Germinal center (tissue), 1 donor: ENCODE results near the gene CAMK2N1.
"Not testable (repeated sequence)": the region's sequence is repeated elsewhere in the genome, so short reads cannot be mapped to it uniquely, and the experiment has no call there.

Experiments used
- DNase-seq: peaks from one replicate; pipeline ENCODE4 v3.0.0; 2012; ENCODE audit warnings: mixed read lengths, low spot score

CAMK2N1 gene

DNA sequence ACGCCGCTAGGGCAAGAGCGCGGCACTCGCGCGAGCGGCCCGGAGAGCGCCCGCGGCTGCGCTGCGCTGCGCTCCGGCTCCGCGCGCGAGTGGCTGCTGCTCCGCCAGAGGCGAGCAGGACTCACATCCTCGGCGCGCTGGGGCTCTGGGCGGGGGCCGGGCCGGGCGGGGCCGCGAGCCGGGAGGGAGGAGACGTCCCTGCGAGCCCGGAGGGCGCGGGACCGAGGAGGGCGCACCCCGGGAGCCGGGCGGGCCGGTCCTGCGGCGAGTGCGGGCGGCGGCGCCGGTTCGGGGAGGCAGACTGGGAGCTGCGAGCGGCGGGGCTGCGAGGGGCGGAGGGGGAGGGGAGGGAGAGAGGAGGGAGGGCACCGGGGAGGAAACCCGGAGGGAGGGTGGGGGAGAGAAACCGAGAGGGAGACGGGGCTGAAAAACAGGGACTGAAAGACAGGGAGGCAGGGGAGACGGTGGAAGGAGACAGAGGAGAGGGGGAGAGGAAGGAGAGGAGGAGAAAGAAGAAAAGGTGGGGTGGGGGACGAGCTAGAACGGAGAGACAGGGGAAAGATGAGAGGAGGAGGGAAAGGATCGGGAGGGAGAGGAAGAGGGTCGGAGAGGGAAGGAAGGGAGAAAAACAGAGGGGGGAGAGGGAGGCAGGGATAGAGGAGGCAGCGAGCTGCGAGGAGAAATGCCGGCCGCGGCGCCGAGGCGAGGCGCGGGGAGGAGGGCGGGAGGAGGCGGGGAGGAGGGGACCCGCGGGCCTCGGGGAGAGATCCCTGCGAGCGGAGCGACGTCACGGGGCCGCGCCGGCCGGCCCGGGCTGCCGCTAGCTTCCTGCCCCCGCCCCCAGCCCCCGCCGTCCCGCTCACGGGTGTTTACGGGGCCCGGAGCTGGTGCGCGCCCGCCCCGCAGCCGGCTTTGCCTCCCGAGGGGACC lies at the start of gene CAMK2N1:
CAMK2N1 (minus strand) TSS at position 684 of the 930 bp plus-strand sequence. CDS start 831 bp downstream, outside the sequence.
- DNase-seq: peak; percentile 63

DNA sequence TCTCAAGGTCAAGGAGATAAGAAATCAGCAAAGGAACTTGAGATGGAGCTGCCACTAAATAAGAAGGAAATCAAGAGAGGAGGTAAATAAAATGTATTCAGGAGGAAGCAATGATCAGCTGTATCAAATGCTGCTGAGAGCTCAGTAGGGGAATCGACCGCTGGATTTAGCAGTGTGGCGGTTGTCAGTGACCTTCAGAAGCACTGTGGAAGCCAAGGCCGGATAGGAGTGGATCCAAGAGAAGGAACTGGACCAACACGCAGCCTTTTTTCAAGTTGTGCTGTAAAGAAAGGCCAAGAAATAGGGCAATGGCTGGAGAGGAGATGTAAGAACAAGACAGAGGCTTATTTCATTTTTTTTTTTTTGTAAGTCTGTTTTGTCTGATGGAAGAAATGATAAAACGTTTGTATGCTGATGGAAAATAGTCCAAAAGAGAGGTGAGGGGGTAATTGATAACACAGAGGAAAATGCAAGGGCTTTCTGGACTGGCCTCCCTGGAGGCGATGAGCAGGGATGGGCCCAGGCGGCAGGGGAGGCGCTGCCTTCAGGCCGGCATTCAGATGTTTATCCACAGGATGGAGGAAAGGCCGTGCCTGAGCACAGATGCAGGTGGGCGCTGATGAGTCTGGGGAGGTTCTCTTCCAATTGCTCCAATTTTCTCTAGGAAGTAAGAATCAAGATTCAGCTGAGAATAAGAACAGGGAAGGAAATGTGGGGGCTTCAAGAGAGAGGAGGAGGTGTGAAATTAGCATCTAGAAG lies 48.8 kb upstream of the CAMK2N1 start:
- no peak for DNase-seq

DNA sequence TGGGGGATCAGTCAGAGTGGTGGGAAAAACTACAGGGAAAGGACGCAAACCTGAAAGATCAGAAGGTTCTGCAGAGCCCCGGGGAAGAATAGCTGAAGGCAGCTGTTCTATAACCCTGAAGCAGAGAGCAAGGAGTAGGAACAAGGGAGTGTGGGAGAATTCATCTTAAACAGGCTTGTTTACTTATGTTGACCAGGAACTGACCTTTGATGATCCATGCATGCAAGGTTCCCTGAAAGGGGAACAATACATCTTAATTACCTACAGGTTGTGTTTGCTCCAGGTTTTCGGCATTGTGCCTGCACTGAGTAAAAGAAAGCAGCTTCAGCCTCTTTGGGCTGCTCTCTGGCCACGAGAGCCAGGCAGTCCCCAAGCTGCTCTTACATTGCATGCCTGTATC lies 47.6 kb upstream of the CAMK2N1 start:
- no peak for DNase-seq

DNA sequence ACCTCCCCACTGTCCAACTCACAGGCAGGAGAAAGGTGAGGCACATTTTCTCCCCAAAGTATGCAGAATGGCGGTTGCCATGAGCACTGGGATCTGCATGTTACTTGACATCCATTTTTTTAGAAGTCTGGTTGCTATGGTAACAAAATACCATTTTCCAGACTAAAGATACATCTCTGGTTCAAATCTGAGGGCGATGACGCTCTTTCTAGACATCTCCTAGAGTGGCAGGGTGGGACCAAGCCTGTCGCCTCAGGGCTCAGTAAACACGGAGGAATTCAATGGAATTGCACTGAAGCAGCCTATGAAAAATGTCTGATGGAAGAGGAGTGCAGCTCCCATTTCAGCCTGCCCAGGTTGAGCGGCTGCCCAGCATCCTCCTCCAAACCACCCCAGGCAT lies 44.9 kb upstream of the CAMK2N1 start:
- no peak for DNase-seq

DNA sequence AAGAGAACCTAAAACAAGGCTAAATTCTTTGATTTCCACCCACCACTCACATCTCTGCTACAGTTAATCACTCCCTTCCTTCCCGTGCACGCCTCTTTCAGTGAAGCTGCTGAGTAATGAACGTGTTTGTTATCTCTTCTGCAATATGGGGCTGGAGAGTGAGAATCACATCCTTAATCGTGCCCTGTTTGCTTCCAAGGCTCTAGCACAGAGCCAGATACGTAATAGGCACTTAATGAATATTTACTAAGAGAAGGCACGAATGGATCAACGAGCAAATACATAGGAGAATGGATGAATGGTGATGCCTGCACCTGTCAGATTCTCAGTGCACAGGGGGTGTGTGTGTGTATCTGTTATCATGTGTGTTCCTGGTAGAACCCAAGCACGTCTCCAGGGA lies 44.3 kb upstream of the CAMK2N1 start:
- DNase-seq: no peak

DNA sequence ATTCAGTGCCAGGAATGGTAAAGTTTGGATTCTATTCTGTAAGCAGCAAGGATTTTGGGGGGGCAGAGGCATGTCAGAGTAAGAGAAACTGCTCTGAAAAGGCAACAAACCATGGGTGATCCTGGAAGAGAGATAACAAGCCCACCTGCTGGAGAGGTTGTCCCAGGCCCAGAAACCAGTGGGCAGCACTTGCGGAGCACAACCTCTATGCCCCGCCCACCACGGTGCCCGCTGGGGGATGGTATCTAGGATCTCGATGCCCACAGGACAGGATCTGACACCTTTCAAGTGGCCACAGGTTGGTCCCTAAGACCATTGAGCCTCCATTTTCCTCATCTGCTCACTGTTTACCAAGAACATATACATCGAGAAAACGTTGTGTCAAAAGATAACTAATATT lies 42.2 kb upstream of the CAMK2N1 start:
- no peak for DNase-seq

DNA sequence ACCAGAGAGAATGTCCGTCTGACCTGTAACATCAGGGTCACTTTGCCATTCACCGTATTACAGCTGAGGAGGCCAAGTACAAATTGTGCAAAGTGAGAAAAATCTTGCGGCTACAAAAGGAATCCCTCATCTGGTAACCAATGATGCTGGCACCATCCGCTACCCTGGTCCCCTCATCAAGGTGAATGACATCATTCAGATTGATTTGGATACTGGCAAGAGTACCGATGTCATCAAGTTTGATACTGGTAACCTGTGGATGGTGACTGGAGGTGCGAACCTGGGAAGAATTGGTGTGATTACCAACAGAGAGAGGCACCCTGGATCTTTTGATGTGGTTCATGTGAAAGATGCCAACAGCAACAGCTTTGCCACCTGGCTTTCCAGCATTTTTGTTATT lies 40.3 kb upstream of the CAMK2N1 start:
- DNase-seq: no peak

DNA sequence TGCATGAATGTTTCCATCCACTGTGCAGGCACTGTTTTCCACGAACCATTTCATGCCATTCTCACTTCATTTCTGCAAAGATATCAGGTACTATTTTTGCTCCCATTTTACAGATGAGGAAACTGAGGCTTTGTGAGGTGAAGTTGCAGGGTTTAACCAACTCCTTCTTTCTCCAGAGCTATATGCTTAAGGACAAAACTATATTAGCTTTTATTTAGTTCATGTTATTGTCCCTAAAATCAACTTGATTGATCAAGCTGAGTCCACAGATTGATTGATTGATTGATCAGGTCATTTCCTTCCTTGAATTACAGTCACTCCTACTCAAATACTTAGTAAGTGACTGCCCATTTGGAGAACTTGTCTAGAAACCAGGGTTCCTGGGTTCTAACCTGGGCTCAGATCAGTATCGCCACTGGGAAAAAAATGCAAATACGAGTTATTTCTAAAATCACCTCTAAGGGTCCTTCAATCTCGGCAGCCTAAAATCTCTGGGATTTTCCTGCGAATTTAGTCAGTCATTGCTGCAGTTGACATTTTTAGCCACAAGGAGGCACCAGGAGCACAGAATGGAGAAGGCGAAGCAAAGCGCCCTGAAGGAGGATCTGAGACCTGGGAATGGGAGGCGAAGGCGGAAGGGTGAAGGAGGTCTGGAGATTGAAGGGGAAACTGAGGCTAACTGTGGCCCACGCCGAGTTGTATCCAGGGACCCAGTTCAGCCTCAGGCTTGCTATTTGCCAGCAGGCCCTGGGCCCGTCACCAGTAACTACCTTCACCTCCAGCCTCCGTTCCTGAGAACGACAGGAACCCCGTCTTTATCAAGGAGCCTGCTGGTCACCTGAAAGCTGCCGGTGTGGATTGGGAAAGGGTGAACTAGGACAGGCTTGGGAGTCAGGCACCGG lies 36.2 kb upstream of the CAMK2N1 start:
- peak; percentile 52 for DNase-seq

DNA sequence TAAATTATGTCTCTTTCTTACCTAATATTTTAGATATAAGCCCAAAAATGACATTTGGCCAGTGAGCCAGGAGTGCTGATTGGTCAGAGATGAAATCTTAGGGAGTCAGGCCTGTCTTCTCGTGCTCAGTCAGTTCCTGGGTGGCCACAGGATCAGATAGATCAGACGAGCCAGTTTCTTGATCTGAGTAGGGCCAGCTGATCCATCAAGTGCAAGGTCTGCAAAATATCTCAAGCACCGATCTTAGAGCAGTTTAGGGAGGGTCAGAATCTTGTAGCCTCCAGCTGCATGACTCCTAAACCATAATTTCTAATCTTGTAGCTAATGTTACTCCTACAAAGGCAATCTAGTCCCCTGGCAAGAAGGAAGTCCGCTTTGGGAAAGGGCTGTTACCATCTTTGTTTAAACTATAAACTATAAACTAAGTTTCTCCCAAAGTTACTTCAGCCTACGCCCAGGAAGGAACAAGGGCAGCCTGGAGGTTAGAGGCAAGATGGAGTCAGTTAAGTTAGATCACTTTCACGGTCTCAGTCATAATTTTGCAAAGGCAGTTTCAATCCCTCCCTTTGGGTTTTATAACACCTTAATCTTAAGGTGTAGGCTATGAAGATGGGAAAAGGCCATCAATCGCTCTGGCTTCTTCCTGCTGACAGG lies 33.7 kb upstream of the CAMK2N1 start:
- not testable (repeated sequence) for DNase-seq

DNA sequence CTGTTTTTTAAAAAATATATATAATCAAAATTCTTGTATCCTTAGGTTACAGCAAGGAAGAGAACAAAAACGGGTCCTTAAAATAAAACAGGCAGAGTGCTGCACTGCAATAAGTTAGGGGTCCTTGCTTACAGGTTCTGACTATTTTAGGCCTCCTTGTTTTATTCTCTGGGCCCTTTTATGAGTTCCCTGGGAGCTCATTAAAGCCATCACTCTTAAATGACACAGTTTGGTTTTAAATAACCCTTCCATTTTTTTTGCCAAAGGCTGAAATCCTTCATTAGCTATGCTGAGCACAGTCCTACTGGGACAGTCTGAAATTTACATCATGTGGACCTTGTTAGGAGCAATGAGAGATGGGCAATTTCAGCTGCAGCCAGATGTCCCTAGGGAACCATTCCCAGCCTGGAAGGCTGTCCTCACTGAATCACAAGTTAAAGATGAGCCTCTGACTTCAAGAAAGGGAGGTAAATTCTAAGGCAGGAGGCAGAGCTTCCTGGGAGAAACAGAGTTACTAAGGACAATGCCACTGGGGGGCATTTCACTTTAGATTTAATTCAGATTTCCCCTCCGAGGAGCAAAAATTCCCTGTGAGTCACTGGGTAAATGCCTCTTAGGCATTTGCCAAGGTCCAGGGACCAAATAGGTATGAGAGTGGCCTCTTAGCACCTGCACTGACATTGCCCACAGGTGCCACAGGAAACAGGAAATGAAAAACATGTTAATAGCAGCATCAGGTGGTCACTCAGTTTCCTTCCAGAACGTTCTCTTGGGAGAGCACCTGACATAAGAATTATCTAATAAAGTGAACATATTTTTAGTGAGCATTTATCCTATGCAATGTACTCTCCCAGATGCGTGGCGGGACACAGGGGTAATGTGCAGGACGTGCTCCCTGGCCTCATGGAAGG lies 25.8 kb upstream of the CAMK2N1 start:
- DNase-seq: peak; percentile 53

DNA sequence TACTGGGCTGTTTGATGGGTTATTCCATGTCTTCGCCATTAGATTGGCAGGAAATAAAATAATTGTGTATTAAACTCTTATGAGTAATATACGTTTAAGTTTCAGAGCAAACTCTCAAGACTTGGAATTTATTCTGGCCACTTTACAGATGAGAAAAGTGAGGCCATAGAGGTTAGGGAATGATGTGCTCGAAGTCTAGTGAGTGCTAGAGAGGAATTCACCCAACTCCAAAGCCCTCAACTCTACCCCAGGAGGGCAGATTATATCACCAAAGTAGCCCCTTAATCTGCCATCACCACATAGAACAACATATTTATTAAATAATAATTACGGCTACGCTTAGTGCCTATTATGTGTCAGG lies 22.4 kb upstream of the CAMK2N1 start:
- no peak for DNase-seq

DNA sequence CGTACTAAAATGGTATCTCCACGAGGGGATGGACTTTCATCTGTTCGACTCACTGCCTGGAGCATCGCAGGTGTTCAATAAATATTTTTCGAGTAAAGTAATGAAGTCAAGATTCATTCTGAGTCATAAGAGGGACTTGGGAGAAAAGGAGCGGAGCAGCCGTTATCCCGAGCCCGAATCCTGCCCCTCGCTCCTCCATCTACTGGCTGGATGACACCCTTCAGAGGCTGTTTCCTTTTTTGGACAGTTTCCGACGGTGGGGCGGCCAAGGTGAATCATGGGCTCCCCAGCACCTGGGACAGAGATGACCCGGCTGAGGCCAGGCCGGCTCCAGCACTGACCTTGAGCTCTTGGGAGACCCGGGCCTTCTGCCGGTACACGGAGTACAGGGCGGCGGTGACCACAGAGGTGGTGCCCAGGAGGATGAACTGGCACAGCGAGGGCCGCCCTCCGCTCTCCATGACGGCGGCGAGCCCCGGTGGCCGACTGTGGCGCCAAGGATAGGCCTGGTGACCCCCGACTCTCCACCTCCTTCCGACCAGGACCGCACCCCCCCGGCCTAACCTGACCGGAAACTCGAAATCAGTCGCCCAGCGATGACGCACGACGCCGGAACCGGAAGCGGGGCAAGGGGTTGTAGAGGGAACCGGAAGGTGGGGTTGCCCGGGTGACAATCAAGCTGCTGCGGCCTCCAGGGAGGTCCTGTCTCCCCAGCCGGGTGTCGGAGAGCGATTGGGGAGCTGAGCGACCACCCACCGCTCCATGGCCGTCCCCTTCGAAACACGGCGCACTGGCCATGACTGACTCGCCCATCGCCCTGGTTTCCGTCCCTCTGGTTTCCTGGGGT lies 21.8 kb upstream of the CAMK2N1 start, which contains the start of gene MUL1:
MUL1 (minus strand) TSS at position 588 of the 847 bp plus-strand sequence; CDS start at position 461, 127 bp downstream.
- DNase-seq: peak; percentile 92

DNA sequence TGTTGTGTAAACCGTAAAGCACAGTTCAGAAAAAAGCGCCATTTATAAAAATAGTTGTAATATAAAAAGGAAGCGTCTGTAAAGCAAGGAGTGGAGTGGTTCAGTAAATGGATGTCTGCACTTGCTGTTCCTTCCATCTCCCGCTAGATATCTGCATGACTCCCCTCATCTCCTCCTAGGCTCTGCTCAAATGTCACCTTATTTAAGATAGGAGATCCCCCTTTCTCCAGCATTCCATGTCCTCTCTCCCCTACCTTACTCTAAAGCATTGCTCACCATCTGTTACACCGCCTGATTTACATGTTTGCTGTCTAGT lies 21.2 kb upstream of the CAMK2N1 start:
- peak; percentile 61 for DNase-seq

DNA sequence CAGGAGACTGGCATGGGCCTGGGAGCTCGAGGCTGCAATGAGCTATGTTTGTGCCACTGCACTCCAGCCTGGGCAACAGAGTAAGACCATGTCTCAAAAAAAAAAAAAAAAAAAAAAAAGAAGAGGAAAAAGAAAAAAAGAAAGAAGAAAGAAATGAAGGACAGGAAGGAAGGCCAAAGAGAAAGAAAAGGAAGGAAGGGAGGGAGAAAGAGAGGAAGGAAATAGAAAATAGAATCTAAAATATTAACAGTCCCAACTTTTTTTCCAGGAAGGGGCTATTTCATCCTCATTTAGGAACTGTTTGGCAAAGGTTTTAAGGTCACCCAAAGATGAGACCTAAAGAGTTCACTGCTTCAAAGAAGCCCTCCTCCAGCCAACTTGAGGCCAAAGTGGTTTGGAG lies 19.5 kb upstream of the CAMK2N1 start:
- no peak for DNase-seq

DNA sequence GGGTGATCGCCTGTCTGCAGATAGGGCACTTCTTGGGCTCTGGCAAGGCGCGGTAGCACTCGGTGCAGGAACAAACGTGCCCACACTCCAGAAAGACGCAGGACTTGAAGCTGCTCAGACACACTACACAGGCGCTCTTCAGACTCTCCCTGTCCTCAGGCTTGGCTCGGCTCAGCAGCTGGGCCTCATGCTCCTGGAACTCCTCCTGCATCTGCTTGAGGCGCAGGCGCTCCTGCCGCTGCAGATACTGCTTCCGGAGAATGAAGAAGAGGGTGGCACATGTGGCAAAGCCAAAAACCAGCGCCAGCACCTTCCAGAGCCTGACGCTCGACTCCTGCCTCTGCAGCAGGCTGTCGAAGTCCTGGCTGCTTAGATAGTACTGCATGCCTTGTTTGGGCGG lies 14.7 kb upstream of the CAMK2N1 start:
- no peak for DNase-seq

DNA sequence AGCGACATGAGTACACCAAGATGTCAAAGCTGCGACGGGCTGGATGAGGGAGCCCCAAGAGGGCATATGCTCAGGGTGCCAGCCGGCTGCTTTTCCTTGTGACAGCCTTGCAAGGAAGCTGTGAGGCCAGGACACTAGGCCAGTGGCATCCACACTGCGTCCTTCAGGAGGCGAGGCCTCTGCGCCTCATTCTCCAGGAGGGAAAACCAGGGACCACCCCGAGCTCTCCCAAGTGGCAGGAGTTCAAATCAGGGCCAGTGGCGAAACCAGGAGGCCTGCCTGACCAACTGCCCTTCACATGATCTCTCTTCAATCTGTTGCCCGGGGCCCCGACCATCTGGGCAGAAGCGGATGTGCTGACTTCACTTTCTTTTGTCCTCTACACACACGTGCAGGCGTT lies 13.7 kb upstream of the CAMK2N1 start:
- no peak for DNase-seq

DNA sequence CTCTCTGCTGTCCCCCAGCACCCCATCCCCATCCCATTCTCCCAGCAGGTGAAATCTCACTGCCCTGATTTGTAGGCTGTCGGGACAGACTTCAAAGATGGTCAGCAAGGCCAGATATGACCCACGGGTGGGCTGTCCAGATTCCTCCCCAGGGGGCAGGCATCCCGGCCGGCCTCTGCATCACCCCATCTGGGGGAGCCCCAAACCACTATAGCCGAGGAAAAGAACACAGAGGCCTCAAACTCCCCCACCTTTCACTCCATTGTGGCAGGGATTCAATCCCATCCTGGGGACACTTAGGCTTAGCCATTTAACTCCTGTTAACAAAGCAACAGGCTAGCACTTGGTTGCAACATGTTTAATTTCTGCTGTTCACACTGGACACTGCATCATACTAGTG lies 13.1 kb upstream of the CAMK2N1 start:
- no peak for DNase-seq

DNA sequence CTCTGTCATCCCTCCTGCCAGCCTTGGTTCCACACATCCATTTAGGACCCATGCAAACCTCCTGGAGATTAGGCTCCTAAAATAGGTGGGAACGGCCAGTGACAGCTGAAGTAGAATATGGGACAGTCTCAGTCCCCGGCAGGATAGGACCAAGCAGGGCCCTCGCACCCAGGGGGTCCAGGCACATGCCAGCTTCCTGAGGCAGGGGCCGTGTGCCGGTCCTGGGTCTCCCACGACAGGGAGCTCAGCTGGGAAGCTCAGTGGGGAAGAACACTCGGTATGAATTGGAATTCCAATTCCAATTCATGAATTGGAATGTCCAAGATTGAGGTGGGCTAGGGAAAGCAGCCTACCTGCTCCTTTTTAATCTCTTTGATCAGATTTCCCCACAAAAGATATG lies 12.1 kb upstream of the CAMK2N1 start:
- no peak for DNase-seq

DNA sequence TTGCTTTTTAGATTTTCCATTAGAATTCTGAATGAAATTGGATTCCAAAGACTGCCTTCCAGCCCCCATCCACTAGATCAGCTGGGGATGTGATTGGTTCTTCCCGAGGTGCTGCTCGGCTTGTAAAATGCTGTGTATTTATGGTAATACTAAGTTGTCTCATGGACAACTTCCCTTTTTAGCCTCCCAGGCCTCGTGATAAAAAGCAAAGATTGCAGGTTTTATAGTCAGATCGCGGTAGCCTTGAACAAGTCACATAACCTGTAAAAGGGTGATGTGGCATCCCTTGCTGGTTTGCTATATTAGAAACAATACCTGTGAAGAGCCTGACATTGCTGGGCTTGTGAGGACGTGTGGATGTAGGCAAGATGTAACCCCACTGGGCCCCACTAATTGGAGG lies 11.5 kb upstream of the CAMK2N1 start:
- no peak for DNase-seq
